ENCODE data around the gene ZNF215.
A peak's percentile ranks its signal among the peaks of the same experiment; 100 is the strongest.
"Not testable (repeated sequence)": the region's sequence is repeated elsewhere in the genome, so short reads cannot be mapped to it uniquely, and the experiment has no call there.

The ZNF215 gene

GRCh38 chr11:6926208-6927029 is at the start of gene ZNF215:
Gene ZNF215, plus strand, starts transcription at chr11:6926426. Its CDS starts 5,847 bp downstream, at chr11:6932273.
- H3K4me3 ChIP-seq: peak within 1 kb of the TSS; percentile 76
- peak; percentile 90 for DNase-seq (ENCODE audit: low spot score)
- peak within 1 kb of the TSS; percentile 49 to 74 for H3K27ac ChIP-seq
- TF ChIP-seq CTCF (IDR thresholded peaks at IDR 0.05): no peak

GRCh38 chr11:6876914-6877313 is 49.3 kb upstream of the ZNF215 start:
- no peak for DNase-seq (ENCODE audit: low spot score)
- Histone ChIP-seq H3K4me3 (no peak overlapping the region), H3K27ac (no peak overlapping the region)
- TF ChIP-seq CTCF (IDR thresholded peaks at IDR 0.05): no peak

- H3K27ac ChIP-seq: no peak overlapping the region
- no peak for TF ChIP-seq CTCF (IDR thresholded peaks at IDR 0.05)
- no peak for DNase-seq (ENCODE audit: low spot score)
- no peak overlapping the region for H3K4me3 ChIP-seq
These were observed 43.5 kb upstream of the ZNF215 start for GRCh38 chr11:6882751-6883150.

GRCh38 chr11:6887711-6888110 is 38.5 kb upstream of the ZNF215 start:
- not testable (repeated sequence) for DNase-seq (ENCODE audit: low spot score); H3K27ac ChIP-seq; H3K4me3 ChIP-seq

GRCh38 chr11:6888830-6889229 is 37.4 kb upstream of the ZNF215 start:
- Histone ChIP-seq H3K27ac (no peak overlapping the region), H3K4me3 (no peak overlapping the region)
- DNase-seq (ENCODE audit: low spot score): no peak
- TF ChIP-seq CTCF (IDR thresholded peaks at IDR 0.05): no peak

- Histone ChIP-seq H3K4me3 (no peak overlapping the region), H3K27ac (no peak overlapping the region)
- no peak for DNase-seq (ENCODE audit: low spot score)
- no peak for TF ChIP-seq CTCF (IDR thresholded peaks at IDR 0.05)
These were observed 36.4 kb upstream of the ZNF215 start for GRCh38 chr11:6889835-6890234.

- DNase-seq (ENCODE audit: low spot score): no peak
- no peak for TF ChIP-seq CTCF (IDR thresholded peaks at IDR 0.05)
- Histone ChIP-seq H3K4me3 (no peak within 1 kb of the TSS), H3K27ac (no peak within 1 kb of the TSS)
These were observed 33.8 kb upstream of the ZNF215 start, which contains the start of gene OR2D2 for GRCh38 chr11:6892400-6892799. Gene OR2D2, minus strand, starts transcription at chr11:6892500. Its CDS starts 0 bp downstream, at chr11:6892500.

Data from coronary artery (tissue), 2 donors.